MCF 10A (cell line): ENCODE measurements around the gene MYOCOS. TPM values are rescaled to one million over a fixed set of nuclear protein-coding genes. Genes with fewer than 3 reads are reported as not detected.

Experiments used
- BruUV-seq: library from RNA; stranded (reverse); fragments of 400-500 nt; replicated peaks from 2 replicates; lab custom pipeline; 2021; lab: Mats Ljungman, UMichigan
- CTCF ChIA-PET: fragments of 300-600 bp; sonication (Branson Sonifier 250); formaldehyde crosslinking; extraction: SDS; loops from one replicate; lab custom pipeline; 2021; ENCODE audit warnings: antibody characterized with exemption, inconsistent platforms; lab: Yijun Ruan, JAX
- POLR2A ChIA-PET: fragments of 300-600, 350-650 bp; sonication (Branson Sonifier 250); formaldehyde crosslinking; extraction: SDS; loops from one replicate; lab custom pipeline; 2020; ENCODE audit warnings: antibody characterized with exemption, inconsistent platforms; lab: Yijun Ruan, JAX
- DNase-seq: peaks from one replicate; pipeline ENCODE4 v3.0.0-alpha.2; 2018; ENCODE audit not compliant: unreplicated experiment
- H3K27ac Mint-ChIP-seq: one replicate; pipeline ENCODE4 v1.8.0; 2022; ENCODE audit warnings: mild to moderate bottlenecking, low read depth, mixed read lengths; ENCODE audit not compliant: unreplicated experiment
- H3K27me3 Mint-ChIP-seq: one replicate; pipeline ENCODE4 v1.8.0; 2022; ENCODE audit warnings: mixed read lengths; ENCODE audit not compliant: insufficient read depth, unreplicated experiment
- H3K36me3 Mint-ChIP-seq: one replicate; pipeline ENCODE4 v1.8.0; 2022; ENCODE audit warnings: mild to moderate bottlenecking, moderate library complexity, mixed read lengths; ENCODE audit not compliant: insufficient read depth, unreplicated experiment
- H3K4me1 Mint-ChIP-seq: one replicate; pipeline ENCODE4 v1.8.0; 2022; ENCODE audit warnings: mixed read lengths; ENCODE audit not compliant: insufficient read depth, unreplicated experiment
- H3K4me3 Mint-ChIP-seq: one replicate; pipeline ENCODE4 v1.8.0; 2022; ENCODE audit warnings: mild to moderate bottlenecking, moderate library complexity, mixed read lengths; ENCODE audit not compliant: unreplicated experiment
- H3K9me3 Mint-ChIP-seq: one replicate; pipeline ENCODE4 v1.8.0; 2022; ENCODE audit warnings: mixed read lengths; ENCODE audit not compliant: unreplicated experiment
- CTCF ChIP-seq: fragments of 200-600 bp; IDR thresholded peaks from one replicate; pipeline ENCODE4 v1.8.0; 2022; ENCODE audit warnings: antibody characterized with exemption, mild to moderate bottlenecking; ENCODE audit not compliant: unreplicated experiment
- intact Hi-C: fragments of 100-400 bp; cut with micrococcal nuclease; formaldehyde crosslinking; loops from 2 replicates; pipeline ENCODE4 v1.14.1; 2022
- total RNA-seq: library from RNA; stranded (reverse); gene quantifications from 2 replicates; pipeline ENCODE4 v1.2.3, GENCODE V29; 2022

The MYOCOS gene
- total RNA-seq, 1 experiment from 2014 or later, result 0.23 TPM

GRCh38 chr1:171627020-171627419 lies 5.0 kb downstream of the MYOCOS start:
- H3K36me3 Mint-ChIP-seq, result no peaks in the 10 kb centered on the region
- no peak for DNase-seq
- H3K9me3 Mint-ChIP-seq, result no peaks in the 10 kb centered on the region
- ChIA-PET CTCF (interaction anchor here (4.8 kb wide), 1 partner anchor 18 kb away, joined by 28 read pairs; no protein-coding TSS in a partner anchor), POLR2A (interaction anchor here (0.6 kb wide), 1 partner anchor 21 kb away, joined by 3 read pairs; no protein-coding TSS in a partner anchor)
- no peak overlapping the region for H3K4me3 Mint-ChIP-seq
- TF ChIP-seq CTCF, result no peak
- no peak overlapping the region for H3K27ac Mint-ChIP-seq
- H3K4me1 Mint-ChIP-seq, result no peaks in the 10 kb centered on the region
- H3K27me3 Mint-ChIP-seq, result peaks cover 24% of the 10 kb centered on the region
- intact Hi-C loops, result no loop called here
- BruUV-seq, result no TSS peak

GRCh38 chr1:171628225-171628624 lies 6.2 kb downstream of the MYOCOS start:
- TF ChIP-seq CTCF, result no peak
- Mint-ChIP-seq H3K27me3 (peaks cover 24% of the 10 kb centered on the region), H3K27ac (no peak overlapping the region), H3K4me3 (no peak overlapping the region), H3K9me3 (no peaks in the 10 kb centered on the region), H3K36me3 (no peaks in the 10 kb centered on the region), H3K4me1 (no peaks in the 10 kb centered on the region)
- POLR2A ChIA-PET, result no interaction called here
- intact Hi-C loops, result no loop called here
- CTCF ChIA-PET, result interaction anchor here (1.4 to 4.8 kb wide), 2 partner anchors 17 to 61 kb away, joined by 5 to 28 read pairs; no protein-coding TSS in a partner anchor
- no peak for DNase-seq
- BruUV-seq, result no TSS peak

GRCh38 chr1:171635661-171636060 lies 13.6 kb downstream of the MYOCOS start:
- H3K36me3 Mint-ChIP-seq, result no peaks in the 10 kb centered on the region
- ChIA-PET CTCF (interaction anchor here (0.6 to 1.3 kb wide), 4 partner anchors 9 to 1826 kb away, joined by 3 to 12 read pairs (median 4); no protein-coding TSS in a partner anchor), POLR2A (no interaction called here)
- H3K27ac Mint-ChIP-seq, result no peak overlapping the region
- H3K27me3 Mint-ChIP-seq, result peaks cover 4% of the 10 kb centered on the region
- no peak for DNase-seq
- BruUV-seq, result no TSS peak
- no peaks in the 10 kb centered on the region for H3K9me3 Mint-ChIP-seq
- no peaks in the 10 kb centered on the region for H3K4me1 Mint-ChIP-seq
- intact Hi-C loops, result no loop called here
- H3K4me3 Mint-ChIP-seq, result no peak overlapping the region
- no peak for TF ChIP-seq CTCF

GRCh38 chr1:171636141-171636540 lies 14.1 kb downstream of the MYOCOS start:
- no peak for TF ChIP-seq CTCF
- Mint-ChIP-seq H3K36me3 (no peaks in the 10 kb centered on the region), H3K9me3 (no peaks in the 10 kb centered on the region), H3K4me1 (no peaks in the 10 kb centered on the region), H3K27me3 (no peaks in the 10 kb centered on the region), H3K4me3 (no peak overlapping the region), H3K27ac (no peak overlapping the region)
- no TSS peak for BruUV-seq
- no peak for DNase-seq
- POLR2A ChIA-PET, result interaction anchor here (0.6 kb wide), 1 partner anchor 106 kb away, joined by 3 read pairs; no protein-coding TSS in a partner anchor
- CTCF ChIA-PET, result interaction anchor here (0.6 to 1.5 kb wide), 5 partner anchors 9 to 1826 kb away, joined by 3 to 8 read pairs (median 3); no protein-coding TSS in a partner anchor
- intact Hi-C loops, result no loop called here
